PC-3 (cell line): ENCODE data around the gene GDF2.

Experiments
- EZH2 ChIP-seq: fragments of 300-600 bp; sonication (generic); IDR thresholded peaks from one replicate; pipeline ENCODE4 v1.6.1; 2017; ENCODE audit warnings: antibody characterized with exemption, mild to moderate bottlenecking, low read length; ENCODE audit not compliant: unreplicated experiment
- EZH2phosphoT487 ChIP-seq: fragments of 300-600 bp; sonication (generic); IDR thresholded peaks from 2 replicates; pipeline ENCODE4 v1.6.1; 2018; ENCODE audit warnings: mild to moderate bottlenecking, antibody characterized with exemption, low read length, borderline replicate concordance
- TF ChIP-seq, protein P1 (sequence below): fragments of 300-600 bp; sonication (generic); conservative IDR thresholded peaks from 2 replicates; pipeline ENCODE4 v1.5.1; 2017; ENCODE audit warnings: antibody characterized with exemption, low read depth, mild to moderate bottlenecking, low read length

DNA sequence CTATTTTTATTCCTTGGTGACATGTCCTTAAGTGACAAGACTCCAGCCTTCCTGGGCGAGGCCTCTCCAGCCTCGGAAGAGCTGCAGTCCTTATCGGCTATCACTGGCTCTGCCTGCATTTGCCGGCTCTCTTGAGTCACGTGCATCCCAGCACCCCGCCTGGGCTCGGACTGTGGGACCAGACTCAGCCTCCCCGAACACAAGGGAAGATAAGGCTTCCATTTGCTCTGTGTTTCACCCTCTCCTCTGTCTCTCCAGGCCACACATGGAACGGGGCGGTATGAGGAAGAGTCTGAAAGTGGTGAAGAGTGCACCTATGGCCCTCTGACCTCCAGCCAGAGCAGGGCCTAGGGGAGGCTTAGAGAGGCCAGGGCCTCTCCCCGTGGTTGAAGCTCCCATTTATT is 4.7 kb downstream of the GDF2 start:
- TF ChIP-seq, protein P1, sequence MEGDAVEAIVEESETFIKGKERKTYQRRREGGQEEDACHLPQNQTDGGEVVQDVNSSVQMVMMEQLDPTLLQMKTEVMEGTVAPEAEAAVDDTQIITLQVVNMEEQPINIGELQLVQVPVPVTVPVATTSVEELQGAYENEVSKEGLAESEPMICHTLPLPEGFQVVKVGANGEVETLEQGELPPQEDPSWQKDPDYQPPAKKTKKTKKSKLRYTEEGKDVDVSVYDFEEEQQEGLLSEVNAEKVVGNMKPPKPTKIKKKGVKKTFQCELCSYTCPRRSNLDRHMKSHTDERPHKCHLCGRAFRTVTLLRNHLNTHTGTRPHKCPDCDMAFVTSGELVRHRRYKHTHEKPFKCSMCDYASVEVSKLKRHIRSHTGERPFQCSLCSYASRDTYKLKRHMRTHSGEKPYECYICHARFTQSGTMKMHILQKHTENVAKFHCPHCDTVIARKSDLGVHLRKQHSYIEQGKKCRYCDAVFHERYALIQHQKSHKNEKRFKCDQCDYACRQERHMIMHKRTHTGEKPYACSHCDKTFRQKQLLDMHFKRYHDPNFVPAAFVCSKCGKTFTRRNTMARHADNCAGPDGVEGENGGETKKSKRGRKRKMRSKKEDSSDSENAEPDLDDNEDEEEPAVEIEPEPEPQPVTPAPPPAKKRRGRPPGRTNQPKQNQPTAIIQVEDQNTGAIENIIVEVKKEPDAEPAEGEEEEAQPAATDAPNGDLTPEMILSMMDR: no peak
- no peak for TF ChIP-seq EZH2
- no peak for TF ChIP-seq EZH2phosphoT487
